ENCODE measurements around the gene TFPI.

TFPI gene

GRCh38 chr2:187493180-187493579 lies 61.1 kb downstream of the TFPI start:
- TF ChIP-seq CTCF (IDR thresholded peaks at IDR 0.05; ENCODE audit: insufficient read depth, low read depth, low read length, missing control alignments): no peak
- DNase-seq (ENCODE audit: low read depth): no peak
- H3K4me3 ChIP-seq (ENCODE audit: low read depth, low read length): no peak overlapping the region

GRCh38 chr2:187486241-187486640 lies 68.0 kb downstream of the TFPI start:
- no peak overlapping the region for H3K4me3 ChIP-seq (ENCODE audit: low read depth, low read length)
- TF ChIP-seq CTCF (IDR thresholded peaks at IDR 0.05; ENCODE audit: insufficient read depth, low read depth, low read length, missing control alignments): no peak
- no peak for DNase-seq (ENCODE audit: low read depth)

GRCh38 chr2:187485523-187485922 lies 68.7 kb downstream of the TFPI start:
- no peak for DNase-seq (ENCODE audit: low read depth)
- H3K4me3 ChIP-seq (ENCODE audit: low read depth, low read length): no peak overlapping the region
- no peak for TF ChIP-seq CTCF (IDR thresholded peaks at IDR 0.05; ENCODE audit: insufficient read depth, low read depth, low read length, missing control alignments)

GRCh38 chr2:187483537-187483936 lies 70.7 kb downstream of the TFPI start:
- TF ChIP-seq CTCF (IDR thresholded peaks at IDR 0.05; ENCODE audit: insufficient read depth, low read depth, low read length, missing control alignments): no peak
- no peak overlapping the region for H3K4me3 ChIP-seq (ENCODE audit: low read depth, low read length)
- no peak for DNase-seq (ENCODE audit: low read depth)

GRCh38 chr2:187482796-187483195 lies 71.4 kb downstream of the TFPI start:
- no peak for DNase-seq (ENCODE audit: low read depth)
- no peak overlapping the region for H3K4me3 ChIP-seq (ENCODE audit: low read depth, low read length)
- TF ChIP-seq CTCF (IDR thresholded peaks at IDR 0.05; ENCODE audit: insufficient read depth, low read depth, low read length, missing control alignments): no peak

GRCh38 chr2:187481543-187481942 lies 72.7 kb downstream of the TFPI start:
- H3K4me3 ChIP-seq (ENCODE audit: low read depth, low read length): no peak overlapping the region
- DNase-seq (ENCODE audit: low read depth): no peak
- TF ChIP-seq CTCF (IDR thresholded peaks at IDR 0.05; ENCODE audit: insufficient read depth, low read depth, low read length, missing control alignments): no peak

- no peak for DNase-seq (ENCODE audit: low read depth)
- no peak overlapping the region for H3K4me3 ChIP-seq (ENCODE audit: low read depth, low read length)
- no peak for TF ChIP-seq CTCF (IDR thresholded peaks at IDR 0.05; ENCODE audit: insufficient read depth, low read depth, low read length, missing control alignments)
Observed at GRCh38 chr2:187478719-187479118, 75.5 kb downstream of the TFPI start.
